NT2/D1 (cell line): ENCODE data around the gene TMPRSS11E.
"Not testable (repeated sequence)": the region's sequence is repeated elsewhere in the genome, so short reads cannot be mapped to it uniquely, and the experiment has no call there.

Source experiments
- SUZ12 ChIP-seq: IDR thresholded peaks from 2 replicates; pipeline ENCODE4 v1.6.1; 2011; ENCODE audit not compliant: insufficient read length, insufficient read depth; ENCODE audit errors: extremely low read depth
- ZNF274 ChIP-seq: IDR thresholded peaks from 2 replicates; pipeline ENCODE4 v1.6.1; 2011; ENCODE audit warnings: mild to moderate bottlenecking, low read depth, low read length

- not testable (repeated sequence) for TF ChIP-seq ZNF274, SUZ12
Observed at GRCh38 chr4:68505452-68505851, 58.2 kb downstream of the TMPRSS11E start.
